Measurements from ENCODE around the gene NGFR. TPM values are rescaled to one million over a fixed set of nuclear protein-coding genes. Genes with fewer than 3 reads are reported as not detected.
"Not testable (repeated sequence)": the region's sequence is repeated elsewhere in the genome, so short reads cannot be mapped to it uniquely, and the experiment has no call there.

NGFR gene
- total RNA-seq, 4 donors from 2014 or later = 3.3 to 19.8 (median 8.2) TPM

DNA sequence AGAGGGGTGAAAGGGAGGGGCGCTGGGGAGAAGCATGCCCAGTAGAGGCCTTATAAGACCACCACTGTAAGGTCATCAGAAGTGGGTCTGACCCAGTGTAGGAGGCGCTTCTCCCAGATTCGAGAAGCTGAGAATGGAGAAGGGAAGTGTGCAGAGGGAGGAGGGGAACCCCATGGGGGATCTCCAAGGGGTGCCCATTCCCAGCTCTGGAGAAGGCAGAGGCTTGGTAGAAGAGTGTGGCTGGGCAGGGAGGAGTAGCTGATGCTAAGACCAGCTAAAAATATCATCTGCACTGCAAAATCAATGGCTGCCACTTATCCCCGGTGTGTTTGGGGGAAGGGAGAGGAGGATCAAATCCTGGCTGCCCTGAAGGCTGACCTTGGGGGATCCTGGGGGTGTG lies 7.2 kb downstream of the NGFR start:
- H3K27me3 ChIP-seq = peaks cover 88% of the 10 kb centered on the region
- 47 to 60% methylated on average over 4 of the region's 4 CpGs for WGBS, 2 donors (ENCODE audit: low coverage in 1 of 2)
- no peak overlapping the region for H3K4me3 ChIP-seq
- no peak overlapping the region for H3K27ac ChIP-seq
- intact Hi-C loops (cut with DNase I; ENCODE audit: low total_unique reads) = no loop called here
- H3K36me3 ChIP-seq = no peaks in the 10 kb centered on the region
- in situ Hi-C loops (cut with MboI; ENCODE audit: low pct_ligation_motif_present in 1 of 4, low pct_unique_long_range_greater_than_20kb in 1 of 4, low sequenced_read_pairs in 3 of 4) = no loop called here
- no peak for DNase-seq
- TF ChIP-seq POLR2A (IDR thresholded peaks at IDR 0.05) (no peak), EP300 (IDR thresholded peaks at IDR 0.05; ENCODE audit: low read depth) (no peak), POLR2AphosphoS5 (IDR thresholded peaks at IDR 0.05) (no peak)
- TF ChIP-seq, protein P1, sequence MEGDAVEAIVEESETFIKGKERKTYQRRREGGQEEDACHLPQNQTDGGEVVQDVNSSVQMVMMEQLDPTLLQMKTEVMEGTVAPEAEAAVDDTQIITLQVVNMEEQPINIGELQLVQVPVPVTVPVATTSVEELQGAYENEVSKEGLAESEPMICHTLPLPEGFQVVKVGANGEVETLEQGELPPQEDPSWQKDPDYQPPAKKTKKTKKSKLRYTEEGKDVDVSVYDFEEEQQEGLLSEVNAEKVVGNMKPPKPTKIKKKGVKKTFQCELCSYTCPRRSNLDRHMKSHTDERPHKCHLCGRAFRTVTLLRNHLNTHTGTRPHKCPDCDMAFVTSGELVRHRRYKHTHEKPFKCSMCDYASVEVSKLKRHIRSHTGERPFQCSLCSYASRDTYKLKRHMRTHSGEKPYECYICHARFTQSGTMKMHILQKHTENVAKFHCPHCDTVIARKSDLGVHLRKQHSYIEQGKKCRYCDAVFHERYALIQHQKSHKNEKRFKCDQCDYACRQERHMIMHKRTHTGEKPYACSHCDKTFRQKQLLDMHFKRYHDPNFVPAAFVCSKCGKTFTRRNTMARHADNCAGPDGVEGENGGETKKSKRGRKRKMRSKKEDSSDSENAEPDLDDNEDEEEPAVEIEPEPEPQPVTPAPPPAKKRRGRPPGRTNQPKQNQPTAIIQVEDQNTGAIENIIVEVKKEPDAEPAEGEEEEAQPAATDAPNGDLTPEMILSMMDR (IDR thresholded peaks at IDR 0.05) = no peak
- H3K9me3 ChIP-seq = no peaks in the 10 kb centered on the region
- H3K4me1 ChIP-seq = peaks cover under 1 to 10% (median 8%) of the 10 kb centered on the region in 4 donors

DNA sequence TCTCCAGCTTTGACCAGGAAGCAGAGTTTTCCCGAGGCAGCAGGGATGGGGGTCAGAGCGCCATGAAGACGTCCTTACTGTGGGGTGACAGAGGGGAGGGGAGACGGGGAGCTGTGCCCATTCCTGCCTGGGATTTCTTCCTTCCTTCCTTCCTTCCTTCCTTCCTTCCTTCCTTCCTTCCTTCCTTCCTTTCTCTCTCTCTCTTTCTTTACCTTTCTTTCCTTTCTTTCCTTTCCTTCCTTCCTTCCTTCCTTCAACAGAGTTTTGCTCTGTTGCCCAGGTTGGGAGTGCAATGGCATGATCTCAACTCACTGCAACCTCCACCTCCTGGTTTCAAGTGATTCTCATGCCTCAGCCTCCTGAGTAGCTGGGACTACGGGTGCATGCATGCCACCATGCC lies 7.6 kb downstream of the NGFR start:
- H3K4me1 ChIP-seq; intact Hi-C loops (cut with DNase I; ENCODE audit: low total_unique reads); H3K36me3 ChIP-seq; DNase-seq; in situ Hi-C loops (cut with MboI; ENCODE audit: low pct_ligation_motif_present in 1 of 4, low pct_unique_long_range_greater_than_20kb in 1 of 4, low sequenced_read_pairs in 3 of 4); H3K27ac ChIP-seq; H3K4me3 ChIP-seq; H3K9me3 ChIP-seq: not testable (repeated sequence)
- H3K27me3 ChIP-seq = peaks cover 88% of the 10 kb centered on the region
- WGBS, 2 donors (ENCODE audit: low coverage in 1 of 2) = 42 to 47% methylated on average over 5 of the region's 5 CpGs

DNA sequence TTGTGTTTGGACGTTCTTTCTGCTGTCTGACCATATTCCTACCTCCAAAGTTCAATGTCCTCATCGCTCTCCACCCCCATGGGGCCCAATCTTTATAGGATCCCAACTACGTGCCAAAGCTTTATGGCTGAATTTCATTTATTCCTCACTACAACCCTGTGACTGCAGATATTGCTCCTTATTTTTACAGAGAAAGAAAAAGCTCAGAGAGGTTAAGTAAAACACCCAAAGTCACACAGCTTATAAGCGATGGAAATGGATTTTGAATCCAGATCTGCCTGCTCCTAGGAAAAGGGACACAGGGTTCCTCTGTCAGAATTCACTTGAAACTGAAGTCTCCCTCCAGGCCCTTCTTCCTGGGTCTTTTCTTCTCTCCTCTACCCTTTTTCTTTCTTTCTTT lies 9.3 kb downstream of the NGFR start:
- intact Hi-C loops (cut with DNase I; ENCODE audit: low total_unique reads) = no loop called here
- no peak for DNase-seq
- TF ChIP-seq POLR2A (IDR thresholded peaks at IDR 0.05) (no peak), EP300 (IDR thresholded peaks at IDR 0.05; ENCODE audit: low read depth) (no peak), POLR2AphosphoS5 (IDR thresholded peaks at IDR 0.05) (no peak)
- TF ChIP-seq, protein P1 (IDR thresholded peaks at IDR 0.05) = no peak
- H3K27me3 ChIP-seq = peaks cover 84% of the 10 kb centered on the region
- in situ Hi-C loops (cut with MboI; ENCODE audit: low pct_ligation_motif_present in 1 of 4, low pct_unique_long_range_greater_than_20kb in 1 of 4, low sequenced_read_pairs in 3 of 4) = no loop called here
- no peaks in the 10 kb centered on the region for H3K9me3 ChIP-seq
- H3K4me3 ChIP-seq = no peak overlapping the region
- WGBS, 2 donors (ENCODE audit: low coverage in 1 of 2) = 49 to 52% methylated on average over 4 of the region's 4 CpGs
- H3K27ac ChIP-seq = no peak overlapping the region
- no peaks in the 10 kb centered on the region for H3K4me1 ChIP-seq
- no peaks in the 10 kb centered on the region for H3K36me3 ChIP-seq

DNA sequence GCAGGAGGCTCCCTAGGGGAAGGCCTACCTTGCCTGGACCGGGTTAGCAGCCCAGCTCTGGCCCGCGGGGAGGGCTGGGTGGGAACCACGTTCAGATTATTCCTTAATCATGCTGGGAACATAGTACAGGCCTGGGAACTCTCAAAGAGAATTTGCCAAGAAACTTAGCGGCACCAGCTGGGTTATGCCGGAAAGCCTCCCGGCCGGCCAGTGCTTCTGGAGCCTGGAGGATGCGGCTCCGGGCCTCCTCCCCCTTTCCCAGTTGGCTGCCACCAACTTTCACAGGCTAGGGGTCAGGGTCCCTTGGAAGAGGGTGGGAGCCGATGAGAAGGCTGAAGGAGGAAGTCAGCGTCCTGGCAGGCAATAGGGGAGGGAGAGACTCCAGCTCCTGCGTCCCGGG lies 10.8 kb downstream of the NGFR start:
- DNase-seq = no peak
- H3K9me3 ChIP-seq = no peaks in the 10 kb centered on the region
- no peaks in the 10 kb centered on the region for H3K36me3 ChIP-seq
- 63 to 80% methylated on average over 2 to 10 of the region's 14 CpGs for WGBS, 2 donors (ENCODE audit: low coverage in 1 of 2)
- H3K4me3 ChIP-seq = no peak overlapping the region
- TF ChIP-seq POLR2A (IDR thresholded peaks at IDR 0.05) (no peak), EP300 (IDR thresholded peaks at IDR 0.05; ENCODE audit: low read depth) (no peak), POLR2AphosphoS5 (IDR thresholded peaks at IDR 0.05) (no peak)
- TF ChIP-seq, protein P1 (IDR thresholded peaks at IDR 0.05) = no peak
- in situ Hi-C loops (cut with MboI; ENCODE audit: low pct_ligation_motif_present in 1 of 4, low pct_unique_long_range_greater_than_20kb in 1 of 4, low sequenced_read_pairs in 3 of 4) = no loop called here
- H3K4me1 ChIP-seq = no peaks in the 10 kb centered on the region
- H3K27me3 ChIP-seq = peaks cover 69% of the 10 kb centered on the region
- intact Hi-C loops (cut with DNase I; ENCODE audit: low total_unique reads) = no loop called here
- H3K27ac ChIP-seq = no peak overlapping the region

DNA sequence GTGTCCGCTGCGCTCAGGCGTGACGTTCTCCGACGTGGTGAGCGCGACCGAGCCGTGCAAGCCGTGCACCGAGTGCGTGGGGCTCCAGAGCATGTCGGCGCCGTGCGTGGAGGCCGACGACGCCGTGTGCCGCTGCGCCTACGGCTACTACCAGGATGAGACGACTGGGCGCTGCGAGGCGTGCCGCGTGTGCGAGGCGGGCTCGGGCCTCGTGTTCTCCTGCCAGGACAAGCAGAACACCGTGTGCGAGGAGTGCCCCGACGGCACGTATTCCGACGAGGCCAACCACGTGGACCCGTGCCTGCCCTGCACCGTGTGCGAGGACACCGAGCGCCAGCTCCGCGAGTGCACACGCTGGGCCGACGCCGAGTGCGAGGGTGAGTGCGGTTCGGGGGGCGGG lies 11.2 kb downstream of the NGFR start:
- Histone ChIP-seq H3K4me1 (no peaks in the 10 kb centered on the region), H3K27me3 (peaks cover 65% of the 10 kb centered on the region), H3K9me3 (no peaks in the 10 kb centered on the region), H3K36me3 (no peaks in the 10 kb centered on the region), H3K27ac (no peak overlapping the region), H3K4me3 (no peak overlapping the region)
- WGBS, 2 donors (ENCODE audit: low coverage in 1 of 2) = 89 to 93% methylated on average over 13 to 53 of the region's 57 CpGs
- intact Hi-C loops (cut with DNase I; ENCODE audit: low total_unique reads) = no loop called here
- in situ Hi-C loops (cut with MboI; ENCODE audit: low pct_ligation_motif_present in 1 of 4, low pct_unique_long_range_greater_than_20kb in 1 of 4, low sequenced_read_pairs in 3 of 4) = no loop called here
- TF ChIP-seq, protein P1 (IDR thresholded peaks at IDR 0.05) = no peak
- TF ChIP-seq POLR2AphosphoS5 (IDR thresholded peaks at IDR 0.05) (no peak), POLR2A (IDR thresholded peaks at IDR 0.05) (no peak), EP300 (IDR thresholded peaks at IDR 0.05; ENCODE audit: low read depth) (no peak)
- no peak for DNase-seq

All from transverse colon (tissue), 4 donors.